ENCODE measurements around the gene PTPRE.

PTPRE gene

DNA sequence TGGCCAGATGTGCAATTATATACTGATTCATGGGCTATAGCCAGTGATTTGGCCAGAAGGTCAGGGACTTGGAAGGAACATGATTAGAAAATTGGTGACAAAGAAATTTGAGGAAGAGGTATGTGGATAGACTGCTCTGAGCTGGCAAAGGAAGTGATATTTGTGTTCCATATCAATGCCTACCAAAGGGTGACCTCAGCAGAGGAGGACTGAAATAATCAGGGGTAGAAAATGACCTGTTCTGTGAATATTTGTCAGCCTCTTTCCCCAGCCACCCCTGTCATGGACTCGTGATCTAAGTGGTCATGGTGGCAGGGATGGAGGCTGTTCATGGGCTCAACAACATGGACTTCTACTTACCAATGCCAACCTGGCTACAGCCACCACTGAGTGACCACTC lies 47.0 kb downstream of the PTPRE start:
- no peak overlapping the region for H3K4me3 Mint-ChIP-seq

DNA sequence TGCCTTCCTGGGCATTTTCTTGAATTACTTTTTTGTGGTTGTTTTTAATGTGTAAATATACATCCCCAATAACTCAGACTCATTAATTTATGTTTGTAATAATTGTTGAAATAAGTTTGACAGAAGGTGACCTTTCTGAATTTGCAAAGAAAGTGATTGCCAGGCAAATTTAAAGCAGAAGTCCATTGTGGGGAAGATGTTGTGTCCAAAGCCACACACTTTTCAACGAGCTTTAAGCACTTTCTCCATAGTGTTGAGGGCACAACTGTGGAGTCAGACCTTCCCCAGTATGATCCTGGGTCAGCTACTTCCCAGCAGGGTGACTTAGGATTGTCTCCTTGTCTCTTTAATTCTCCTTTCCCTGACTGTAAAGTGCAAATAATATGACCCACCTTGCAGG lies 52.5 kb downstream of the PTPRE start:
- no peaks in the 10 kb centered on the region for H3K4me1 Mint-ChIP-seq (ENCODE audit: low read depth)
- no peaks in the 10 kb centered on the region for H3K36me3 Mint-ChIP-seq (ENCODE audit: low read depth)
- no peak overlapping the region for H3K27ac Mint-ChIP-seq
- no peak for DNase-seq
- H3K9me3 Mint-ChIP-seq, result peaks cover 3% of the 10 kb centered on the region
- H3K4me3 Mint-ChIP-seq, result no peak overlapping the region
- peaks cover 33% of the 10 kb centered on the region for H3K27me3 Mint-ChIP-seq

More for the DNA sequence above, 47.0 kb downstream of the PTPRE start:
- no peak overlapping the region for H3K27ac Mint-ChIP-seq
- H3K4me1 Mint-ChIP-seq (ENCODE audit: low read depth), result no peaks in the 10 kb centered on the region
- peaks cover 3% of the 10 kb centered on the region for H3K9me3 Mint-ChIP-seq
- peaks cover 14% of the 10 kb centered on the region for H3K27me3 Mint-ChIP-seq
- H3K36me3 Mint-ChIP-seq (ENCODE audit: low read depth), result no peaks in the 10 kb centered on the region
- DNase-seq, result no peak

GRCh38 chr10:127961071-127961470 lies 54.2 kb downstream of the PTPRE start:
- H3K4me3 Mint-ChIP-seq, result no peak overlapping the region
- H3K9me3 Mint-ChIP-seq, result peaks cover 3% of the 10 kb centered on the region
- no peak for DNase-seq
- peaks cover 31% of the 10 kb centered on the region for H3K27me3 Mint-ChIP-seq
- H3K4me1 Mint-ChIP-seq (ENCODE audit: low read depth), result no peaks in the 10 kb centered on the region
- no peak overlapping the region for H3K27ac Mint-ChIP-seq
- no peaks in the 10 kb centered on the region for H3K36me3 Mint-ChIP-seq (ENCODE audit: low read depth)

DNA sequence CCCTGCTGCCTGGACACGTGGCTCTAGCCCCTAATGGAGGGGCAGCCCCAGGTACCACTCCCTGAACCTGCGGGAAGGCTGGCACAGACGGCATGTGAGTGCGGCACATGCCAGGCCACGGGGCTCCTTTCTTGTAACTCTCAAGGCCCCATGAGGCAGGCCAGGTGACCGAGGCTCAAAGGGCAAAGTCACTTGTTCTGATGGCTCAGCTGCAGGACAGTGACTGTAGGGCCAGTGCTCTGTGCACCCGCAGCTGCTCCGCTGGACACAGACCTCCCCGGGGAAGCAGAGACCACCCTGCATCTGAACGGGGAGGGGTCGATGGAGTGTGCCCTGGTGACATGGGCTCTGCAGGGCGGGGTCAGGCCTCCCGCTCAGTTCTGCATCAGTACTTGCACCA lies 55.3 kb downstream of the PTPRE start:
- DNase-seq, result no peak
- Mint-ChIP-seq H3K27me3 (peaks cover 25% of the 10 kb centered on the region), H3K9me3 (no peaks in the 10 kb centered on the region), H3K4me3 (no peak overlapping the region), H3K27ac (no peak overlapping the region), H3K36me3 (ENCODE audit: low read depth) (no peaks in the 10 kb centered on the region), H3K4me1 (ENCODE audit: low read depth) (no peaks in the 10 kb centered on the region)

DNA sequence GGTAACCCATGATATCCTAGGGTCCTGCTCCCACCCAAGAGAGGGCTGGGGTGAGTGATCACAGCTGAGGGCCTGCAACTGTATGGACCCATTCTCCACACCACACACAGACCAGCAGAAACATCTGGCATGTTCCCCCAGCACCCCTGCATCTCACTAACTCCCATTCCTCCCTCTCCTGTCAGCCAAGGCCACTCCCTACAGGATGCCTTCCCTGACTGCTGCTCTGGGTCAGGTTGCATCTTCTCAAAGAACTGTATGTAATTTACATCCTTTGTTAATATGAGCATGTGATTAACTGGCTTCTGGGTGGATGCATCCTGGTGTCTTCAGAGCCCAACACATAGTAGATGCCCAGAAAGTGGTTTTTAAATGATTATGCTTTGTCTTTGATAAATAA lies 56.2 kb downstream of the PTPRE start:
- no peak for DNase-seq
- Mint-ChIP-seq H3K27me3 (peaks cover 24% of the 10 kb centered on the region), H3K4me1 (ENCODE audit: low read depth) (no peaks in the 10 kb centered on the region), H3K9me3 (no peaks in the 10 kb centered on the region), H3K4me3 (no peak overlapping the region), H3K27ac (no peak overlapping the region), H3K36me3 (ENCODE audit: low read depth) (no peaks in the 10 kb centered on the region)

DNA sequence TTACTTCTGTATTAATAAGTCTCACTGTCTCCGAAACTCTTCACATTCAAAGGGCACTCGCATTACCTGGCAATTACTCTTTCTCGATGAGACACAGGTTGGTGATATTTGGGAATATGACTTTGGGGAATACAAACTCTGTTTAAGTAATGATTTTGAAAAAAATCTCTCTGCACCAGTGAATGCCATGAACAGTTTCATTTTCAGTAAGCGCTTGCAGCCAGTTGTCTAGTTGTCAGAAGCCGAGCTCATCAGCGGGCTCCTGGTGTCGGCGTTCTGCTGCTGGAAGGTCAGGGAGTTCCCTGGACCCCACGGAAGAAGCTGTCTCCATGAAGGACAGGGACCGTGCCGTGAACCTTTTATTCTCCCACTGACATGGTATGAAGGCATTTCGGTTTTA lies 57.7 kb downstream of the PTPRE start:
- Mint-ChIP-seq H3K9me3 (no peaks in the 10 kb centered on the region), H3K27me3 (peaks cover 13% of the 10 kb centered on the region), H3K4me3 (no peak overlapping the region), H3K4me1 (ENCODE audit: low read depth) (no peaks in the 10 kb centered on the region), H3K27ac (no peak overlapping the region), H3K36me3 (ENCODE audit: low read depth) (no peaks in the 10 kb centered on the region)
- no peak for DNase-seq

DNA sequence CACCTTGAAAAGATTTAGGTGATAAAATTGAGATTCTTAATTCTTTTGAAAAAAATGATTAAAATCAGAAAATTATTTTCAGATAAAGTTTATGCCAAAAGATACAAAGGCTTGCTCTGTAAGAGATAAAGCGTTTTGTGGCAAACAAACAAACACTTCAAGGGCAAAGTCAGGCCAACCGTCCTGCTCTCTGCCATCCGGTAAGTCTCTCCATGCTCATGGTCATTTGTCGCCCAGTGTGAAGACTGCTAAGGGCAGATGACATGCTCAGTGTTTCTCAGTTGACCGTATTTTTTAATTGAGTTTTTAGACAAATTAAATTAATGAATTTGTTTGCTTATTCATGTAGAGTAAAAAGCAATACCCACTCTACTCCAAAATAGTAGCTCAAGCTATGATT lies 60.0 kb downstream of the PTPRE start:
- Mint-ChIP-seq H3K9me3 (no peaks in the 10 kb centered on the region), H3K36me3 (ENCODE audit: low read depth) (no peaks in the 10 kb centered on the region), H3K27me3 (peaks cover 6% of the 10 kb centered on the region), H3K4me3 (no peak overlapping the region), H3K4me1 (ENCODE audit: low read depth) (no peaks in the 10 kb centered on the region), H3K27ac (no peak overlapping the region)
- DNase-seq, result no peak

DNA sequence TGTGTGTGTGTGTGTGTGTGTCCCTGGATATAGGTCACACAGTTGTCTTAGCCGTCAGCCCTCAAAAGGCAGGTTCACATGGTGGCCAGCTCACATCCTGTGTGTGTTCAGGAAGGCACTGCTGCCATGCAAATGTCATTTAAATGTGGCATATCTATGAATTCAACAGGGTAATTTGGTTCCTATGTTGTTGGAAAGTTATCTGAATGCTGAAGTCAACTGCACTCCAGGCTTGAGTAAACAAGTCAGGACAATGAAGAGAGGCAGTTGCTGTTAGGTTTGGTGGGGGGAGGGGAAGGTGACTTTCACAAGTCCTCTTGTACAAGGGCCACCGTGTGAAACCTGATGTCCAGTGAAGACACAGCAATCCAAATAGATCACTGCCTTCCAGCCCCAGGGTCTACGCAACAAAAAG lies 61.1 kb downstream of the PTPRE start:
- DNase-seq, result no peak
- Mint-ChIP-seq H3K27me3 (peaks cover 9% of the 10 kb centered on the region), H3K36me3 (ENCODE audit: low read depth) (no peaks in the 10 kb centered on the region), H3K4me1 (ENCODE audit: low read depth) (no peaks in the 10 kb centered on the region), H3K9me3 (no peaks in the 10 kb centered on the region), H3K27ac (no peak overlapping the region), H3K4me3 (no peak overlapping the region)

DNA sequence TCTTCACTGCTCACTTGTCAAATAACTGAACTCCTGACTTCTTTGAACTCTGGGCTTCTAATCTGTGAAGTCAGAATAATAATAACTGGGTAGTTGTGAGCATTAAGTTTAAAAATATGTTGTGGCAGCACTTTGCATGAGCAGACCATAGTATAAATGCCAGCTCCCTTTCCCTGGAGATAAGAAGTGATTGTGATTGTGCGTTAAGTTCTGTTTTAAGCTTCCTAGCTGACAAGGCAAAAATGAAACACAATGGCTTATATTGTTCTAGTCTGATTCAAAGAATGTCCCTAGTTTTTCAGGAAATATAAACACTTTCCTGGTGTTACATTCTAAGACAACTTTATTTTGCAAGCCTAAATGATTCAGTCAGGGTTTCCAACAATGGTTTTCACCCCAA lies 61.8 kb downstream of the PTPRE start:
- no peak overlapping the region for H3K4me3 Mint-ChIP-seq
- H3K4me1 Mint-ChIP-seq (ENCODE audit: low read depth), result no peaks in the 10 kb centered on the region
- no peak overlapping the region for H3K27ac Mint-ChIP-seq
- H3K36me3 Mint-ChIP-seq (ENCODE audit: low read depth), result no peaks in the 10 kb centered on the region
- peaks cover 14% of the 10 kb centered on the region for H3K27me3 Mint-ChIP-seq
- no peaks in the 10 kb centered on the region for H3K9me3 Mint-ChIP-seq
- no peak for DNase-seq

DNA sequence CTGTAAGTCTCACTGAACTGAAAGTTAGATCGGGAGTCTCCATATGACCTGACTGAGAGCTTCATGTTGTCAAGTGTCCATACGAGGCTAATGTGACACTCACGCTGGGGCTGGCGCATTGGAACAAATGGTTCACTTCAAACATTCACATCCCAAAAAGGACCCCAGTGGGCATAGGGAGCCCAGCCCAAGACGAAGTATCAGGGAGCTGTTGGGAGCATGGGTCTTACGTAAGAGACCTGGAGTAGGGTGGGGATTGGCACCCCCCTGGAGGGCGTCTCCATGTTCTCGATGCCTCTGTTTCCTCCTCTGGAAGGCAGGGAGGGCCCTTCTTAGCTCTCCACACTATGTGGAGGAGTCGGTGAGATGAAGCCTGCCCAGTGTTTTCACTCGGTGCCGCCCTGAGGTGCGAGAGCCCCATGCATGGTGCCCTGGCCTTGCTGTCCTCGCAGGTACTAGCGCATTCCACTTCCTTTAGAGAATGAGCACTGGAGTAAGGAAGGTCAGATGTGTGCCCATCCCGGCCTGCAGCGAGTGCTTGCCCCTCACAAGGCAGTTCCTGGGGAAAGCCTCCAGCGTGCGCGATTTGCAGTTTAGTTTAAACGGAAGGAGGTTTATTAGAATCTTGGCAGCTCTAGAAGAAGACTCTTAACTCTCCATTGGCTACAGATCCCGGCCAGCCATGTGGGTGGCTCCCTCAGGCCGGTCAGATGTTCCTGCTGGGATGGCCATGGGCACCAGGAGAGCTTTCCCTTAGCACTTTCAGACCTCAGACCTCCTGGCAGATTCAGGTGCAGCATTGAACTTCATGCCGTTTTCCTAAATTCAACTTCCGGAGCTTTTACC lies 64.4 kb downstream of the PTPRE start:
- no peaks in the 10 kb centered on the region for H3K36me3 Mint-ChIP-seq (ENCODE audit: low read depth)
- H3K4me1 Mint-ChIP-seq (ENCODE audit: low read depth), result no peaks in the 10 kb centered on the region
- H3K27ac Mint-ChIP-seq, result no peak overlapping the region
- no peaks in the 10 kb centered on the region for H3K9me3 Mint-ChIP-seq
- H3K27me3 Mint-ChIP-seq, result peaks cover 36% of the 10 kb centered on the region
- no peak overlapping the region for H3K4me3 Mint-ChIP-seq
- no peak for DNase-seq

- H3K27me3 Mint-ChIP-seq, result peaks cover 43% of the 10 kb centered on the region
- H3K4me3 Mint-ChIP-seq, result no peak overlapping the region
- no peak overlapping the region for H3K27ac Mint-ChIP-seq
- DNase-seq, result no peak
- no peaks in the 10 kb centered on the region for H3K36me3 Mint-ChIP-seq (ENCODE audit: low read depth)
- H3K9me3 Mint-ChIP-seq, result no peaks in the 10 kb centered on the region
- H3K4me1 Mint-ChIP-seq (ENCODE audit: low read depth), result no peaks in the 10 kb centered on the region
These were observed 65.2 kb downstream of the PTPRE start for GRCh38 chr10:127971963-127972615.

DNA sequence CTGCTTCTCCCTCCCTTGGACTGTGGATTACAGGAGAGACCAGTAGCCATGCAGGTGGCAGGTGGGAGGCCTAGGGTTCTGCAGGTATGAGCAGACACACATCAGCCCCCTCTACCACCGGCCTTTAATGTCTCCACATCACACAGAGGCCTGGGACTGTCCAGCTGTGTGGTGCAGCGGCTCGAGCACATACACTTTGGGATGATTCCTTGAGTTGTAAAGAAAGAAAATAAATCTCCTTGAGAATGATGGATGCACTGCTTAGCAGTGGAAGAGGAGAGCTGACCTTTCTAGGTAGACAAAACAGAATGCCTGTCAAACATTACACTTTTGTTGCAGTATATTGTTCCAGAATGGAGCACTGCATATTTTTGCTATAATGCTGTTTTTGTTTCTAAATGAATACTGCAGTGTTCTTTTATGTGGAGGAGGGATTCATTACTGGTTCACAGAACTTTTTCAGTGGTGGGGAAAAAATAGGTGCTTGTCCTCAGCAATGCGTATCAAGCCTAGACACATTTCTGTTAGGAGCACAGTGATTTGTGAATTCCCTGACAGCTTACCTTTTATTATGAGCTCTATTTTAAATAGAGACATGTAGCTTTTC lies 66.0 kb downstream of the PTPRE start:
- Mint-ChIP-seq H3K27me3 (peaks cover 49% of the 10 kb centered on the region), H3K36me3 (ENCODE audit: low read depth) (no peaks in the 10 kb centered on the region), H3K4me3 (no peak overlapping the region), H3K4me1 (ENCODE audit: low read depth) (peaks cover 6% of the 10 kb centered on the region), H3K9me3 (no peaks in the 10 kb centered on the region), H3K27ac (no peak overlapping the region)
- DNase-seq, result no peak

DNA sequence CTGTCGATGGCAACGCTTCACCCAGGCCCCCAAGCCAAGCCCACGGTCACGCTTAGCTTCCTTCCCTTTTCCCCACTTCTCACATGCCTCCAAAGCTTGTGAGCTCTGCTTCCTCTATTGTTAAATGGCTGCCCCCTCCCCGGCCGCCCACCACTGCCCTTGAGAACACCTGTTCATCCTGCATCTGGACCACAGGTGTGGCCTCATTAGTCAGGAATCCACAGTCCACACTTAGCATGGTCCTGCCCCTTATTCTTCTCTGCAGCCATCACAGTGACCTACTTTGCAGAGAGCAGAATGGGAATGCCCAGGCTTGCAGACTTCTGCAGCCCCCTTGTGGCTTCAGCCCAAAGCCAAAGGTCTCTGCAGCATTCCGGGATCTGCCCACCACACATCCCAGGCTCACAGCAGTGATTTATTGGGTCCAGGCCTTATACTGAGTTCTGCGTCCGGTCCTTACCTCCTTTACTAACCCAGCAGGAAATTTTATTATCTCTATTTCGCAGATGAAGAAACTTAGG lies 66.9 kb downstream of the PTPRE start:
- DNase-seq, result no peak
- H3K27ac Mint-ChIP-seq, result no peak overlapping the region
- H3K4me3 Mint-ChIP-seq, result no peak overlapping the region
- H3K36me3 Mint-ChIP-seq (ENCODE audit: low read depth), result no peaks in the 10 kb centered on the region
- peaks cover 6% of the 10 kb centered on the region for H3K4me1 Mint-ChIP-seq (ENCODE audit: low read depth)
- H3K9me3 Mint-ChIP-seq, result no peaks in the 10 kb centered on the region
- peaks cover 49% of the 10 kb centered on the region for H3K27me3 Mint-ChIP-seq

DNA sequence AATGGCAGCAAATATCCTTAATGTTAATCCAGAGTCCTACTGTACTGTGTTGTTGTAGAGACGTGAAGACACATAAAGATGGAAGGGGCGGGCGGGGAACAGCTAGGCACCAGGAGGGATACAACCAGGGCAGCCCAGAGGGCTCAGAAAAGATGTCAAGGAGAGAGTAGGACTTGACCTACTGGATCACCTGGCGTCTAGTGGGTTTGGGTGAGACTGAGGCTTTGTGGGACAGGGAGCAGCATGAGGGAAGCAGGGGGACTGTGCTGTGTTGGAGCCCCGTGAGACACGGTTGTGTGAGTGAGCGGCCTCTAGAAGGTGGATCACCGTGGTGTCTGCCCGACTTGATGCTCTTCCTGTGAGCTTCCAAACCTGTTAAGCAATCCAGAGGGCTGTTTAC lies 68.0 kb downstream of the PTPRE start:
- Mint-ChIP-seq H3K27ac (no peak overlapping the region), H3K9me3 (peaks cover 6% of the 10 kb centered on the region), H3K4me1 (ENCODE audit: low read depth) (peaks cover 6% of the 10 kb centered on the region), H3K4me3 (no peak overlapping the region), H3K27me3 (peaks cover 49% of the 10 kb centered on the region), H3K36me3 (ENCODE audit: low read depth) (no peaks in the 10 kb centered on the region)
- no peak for DNase-seq

DNA sequence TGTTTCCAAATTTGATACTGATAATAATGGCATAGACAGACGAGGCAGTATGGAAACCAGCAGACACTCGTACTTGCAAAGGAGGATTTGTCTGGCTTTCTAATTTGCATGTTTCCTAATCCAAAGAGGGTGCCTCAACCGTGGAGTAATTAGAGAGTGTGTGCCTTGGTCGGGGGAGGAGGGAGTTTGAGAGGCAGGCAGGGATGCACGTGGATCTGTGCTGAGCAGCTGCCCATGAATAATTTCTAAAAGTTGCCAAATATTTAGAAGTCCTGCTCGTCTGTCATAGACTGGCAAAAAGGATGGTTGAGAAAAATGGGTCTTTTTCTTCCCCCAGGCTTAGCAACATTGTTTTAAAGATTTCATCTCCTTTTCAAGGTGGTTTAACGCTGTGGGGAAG lies 69.4 kb downstream of the PTPRE start:
- H3K27ac Mint-ChIP-seq, result no peak overlapping the region
- H3K4me1 Mint-ChIP-seq (ENCODE audit: low read depth), result peaks cover 6% of the 10 kb centered on the region
- no peak overlapping the region for H3K4me3 Mint-ChIP-seq
- H3K27me3 Mint-ChIP-seq, result peaks cover 49% of the 10 kb centered on the region
- DNase-seq, result no peak
- no peaks in the 10 kb centered on the region for H3K36me3 Mint-ChIP-seq (ENCODE audit: low read depth)
- H3K9me3 Mint-ChIP-seq, result peaks cover 10% of the 10 kb centered on the region
